Measurements from ENCODE around the gene IL17D.
"Not testable (repeated sequence)": the region's sequence is repeated elsewhere in the genome, so short reads cannot be mapped to it uniquely, and the experiment has no call there.

The IL17D gene

DNA sequence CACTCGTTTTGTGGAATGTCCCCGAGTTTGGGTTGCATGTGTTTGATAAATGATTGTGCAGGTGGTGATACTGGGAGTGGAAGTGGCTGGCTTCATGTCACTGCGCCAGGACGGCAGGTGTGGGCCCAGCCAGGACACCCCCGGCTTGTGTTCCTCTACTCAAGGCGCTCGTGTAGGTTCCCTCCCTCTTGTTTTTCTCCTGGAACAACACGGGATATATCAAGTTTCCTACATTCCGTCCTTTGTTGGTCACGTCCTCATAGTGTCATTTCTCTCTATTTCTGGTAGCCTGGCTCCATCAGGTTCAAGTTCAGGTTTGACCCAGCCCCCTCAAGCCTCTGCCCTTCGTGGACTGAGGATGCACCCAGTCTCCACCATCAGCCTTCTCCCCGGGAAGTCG lies 16.3 kb downstream of the IL17D start:
- DNase-seq (ENCODE audit: low read depth), result no peak

- DNase-seq (ENCODE audit: low read depth), result no peak
Observed at GRCh38 chr13:20720499-20720898, 17.0 kb downstream of the IL17D start.

DNA sequence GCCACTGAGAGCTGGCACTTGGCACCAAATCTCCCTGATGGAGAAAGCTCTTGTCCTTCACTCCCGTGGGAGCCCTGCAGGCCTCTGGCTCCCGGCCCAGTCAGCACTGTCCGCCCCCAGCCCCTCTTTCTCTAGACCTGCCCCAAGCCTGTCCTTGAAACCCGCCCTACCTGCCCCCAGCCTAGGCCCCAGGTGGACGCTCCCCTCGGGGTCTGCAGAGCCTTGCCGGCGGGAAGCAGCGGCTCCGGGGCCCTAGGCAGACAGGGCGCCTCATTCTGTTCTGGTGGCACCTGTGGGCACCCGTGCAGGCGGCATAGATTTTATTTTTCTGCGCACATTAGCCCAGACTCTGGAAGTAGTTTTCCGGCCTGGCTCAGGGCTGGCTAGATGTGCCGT lies 17.6 kb downstream of the IL17D start:
- no peak for DNase-seq (ENCODE audit: low read depth)

DNA sequence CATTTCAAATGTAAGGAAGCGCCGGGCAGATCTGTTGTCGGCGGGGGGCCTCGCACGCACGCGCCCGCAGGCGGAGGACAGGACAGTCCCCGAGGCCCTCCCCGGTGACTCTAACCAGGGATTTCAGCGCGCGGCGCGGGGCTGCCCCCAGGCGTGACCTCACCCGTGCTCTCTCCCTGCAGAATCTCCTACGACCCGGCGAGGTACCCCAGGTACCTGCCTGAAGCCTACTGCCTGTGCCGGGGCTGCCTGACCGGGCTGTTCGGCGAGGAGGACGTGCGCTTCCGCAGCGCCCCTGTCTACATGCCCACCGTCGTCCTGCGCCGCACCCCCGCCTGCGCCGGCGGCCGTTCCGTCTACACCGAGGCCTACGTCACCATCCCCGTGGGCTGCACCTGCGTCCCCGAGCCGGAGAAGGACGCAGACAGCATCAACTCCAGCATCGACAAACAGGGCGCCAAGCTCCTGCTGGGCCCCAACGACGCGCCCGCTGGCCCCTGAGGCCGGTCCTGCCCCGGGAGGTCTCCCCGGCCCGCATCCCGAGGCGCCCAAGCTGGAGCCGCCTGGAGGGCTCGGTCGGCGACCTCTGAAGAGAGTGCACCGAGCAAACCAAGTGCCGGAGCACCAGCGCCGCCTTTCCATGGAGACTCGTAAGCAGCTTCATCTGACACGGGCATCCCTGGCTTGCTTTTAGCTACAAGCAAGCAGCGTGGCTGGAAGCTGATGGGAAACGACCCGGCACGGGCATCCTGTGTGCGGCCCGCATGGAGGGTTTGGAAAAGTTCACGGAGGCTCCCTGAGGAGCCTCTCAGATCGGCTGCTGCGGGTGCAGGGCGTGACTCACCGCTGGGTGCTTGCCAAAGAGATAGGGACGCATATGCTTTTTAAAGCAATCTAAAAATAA lies 18.2 kb downstream of the IL17D start:
- no peak for DNase-seq (ENCODE audit: low read depth)

DNA sequence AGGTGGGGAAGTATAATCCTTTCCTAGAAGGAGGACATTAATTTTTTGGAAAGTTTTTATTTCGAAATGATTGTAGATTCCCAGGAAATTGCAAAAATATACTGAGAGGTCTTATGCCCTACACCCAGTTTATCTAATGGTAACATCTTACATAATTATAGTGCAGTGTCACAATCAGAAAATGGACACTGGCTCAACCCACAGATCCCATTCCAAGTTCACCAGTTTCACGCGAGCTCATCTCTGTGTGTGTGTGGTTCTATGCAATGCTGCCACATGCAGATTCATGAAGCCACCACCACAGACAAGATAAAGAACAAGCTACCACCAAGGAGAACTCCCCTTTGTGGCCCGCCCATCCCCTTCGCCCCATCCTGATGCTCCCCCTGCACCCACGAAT lies 24.4 kb downstream of the IL17D start:
- no peak for DNase-seq (ENCODE audit: low read depth)

GRCh38 chr13:20728579-20729311 lies 25.2 kb downstream of the IL17D start:
- DNase-seq (ENCODE audit: low read depth), result no peak

GRCh38 chr13:20729633-20730585 lies 26.4 kb downstream of the IL17D start:
- no peak for DNase-seq (ENCODE audit: low read depth)

DNA sequence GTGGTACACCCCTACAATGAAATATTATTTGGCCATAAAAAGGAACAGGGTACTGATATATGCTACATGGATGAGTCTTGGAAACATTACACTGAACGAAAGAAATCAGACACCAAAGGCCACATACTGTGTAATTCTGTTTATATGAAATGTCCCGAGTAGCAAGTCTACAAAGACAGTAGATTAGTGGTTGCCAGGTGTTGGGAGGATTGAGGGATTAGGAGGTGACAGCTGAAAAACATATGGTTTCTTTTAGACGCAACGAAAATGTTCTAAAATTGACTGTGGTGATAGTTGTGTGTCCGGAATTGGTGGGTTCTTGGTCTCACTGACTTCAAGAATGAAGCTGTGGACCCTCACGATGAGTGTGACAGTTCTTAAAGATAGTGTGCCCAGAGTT lies 35.1 kb downstream of the IL17D start:
- DNase-seq (ENCODE audit: low read depth), result no peak

DNA sequence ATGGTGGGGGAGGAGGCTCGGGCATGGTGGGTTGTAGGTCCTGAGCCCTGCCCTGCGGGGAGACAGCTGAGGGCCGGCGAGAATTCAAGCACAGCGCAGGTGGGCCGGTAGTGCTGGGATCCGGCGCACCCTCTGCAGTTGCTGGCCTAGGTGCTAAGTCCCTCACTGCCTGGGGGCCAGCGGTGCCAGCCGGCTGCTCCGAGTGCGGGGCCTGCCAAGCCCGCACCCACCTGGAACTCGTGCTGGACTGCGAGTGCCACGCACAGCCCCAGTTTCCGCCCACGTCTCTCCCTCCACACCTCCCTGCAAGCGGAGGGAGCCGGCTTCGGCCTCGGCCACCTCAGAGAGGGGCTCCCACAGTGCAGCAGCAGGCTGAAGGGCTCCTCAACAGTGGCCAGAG lies 36.5 kb downstream of the IL17D start:
- no peak for DNase-seq (ENCODE audit: low read depth)

DNA sequence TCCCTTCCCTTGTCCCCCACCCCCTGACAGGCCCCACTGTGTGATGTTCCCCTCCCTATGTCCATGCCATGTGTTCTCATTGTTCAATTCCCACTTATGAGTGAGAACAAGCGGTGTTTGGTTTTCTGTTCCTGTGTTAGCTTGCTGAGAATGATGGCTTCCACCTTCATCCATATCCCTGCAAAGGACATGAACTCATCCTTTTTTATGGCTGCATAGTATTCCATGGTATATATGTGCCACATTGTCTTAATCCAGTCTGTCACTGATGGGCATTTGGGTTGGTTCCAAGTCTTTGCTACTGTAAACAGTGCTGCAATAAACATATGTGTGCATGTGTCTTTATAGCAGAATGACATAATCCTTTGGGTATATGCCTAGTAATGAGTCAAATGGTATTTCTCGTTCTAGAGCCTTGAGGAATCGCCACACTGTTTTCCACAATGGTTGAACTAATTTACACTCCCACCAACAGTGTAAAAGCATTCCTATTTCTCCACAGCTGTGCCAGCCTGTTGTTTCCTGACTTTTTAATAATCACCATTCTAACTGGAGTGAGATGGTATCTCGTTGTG lies 40.4 kb downstream of the IL17D start:
- DNase-seq (ENCODE audit: low read depth), result not testable (repeated sequence)

GRCh38 chr13:20749377-20749776 lies 45.9 kb downstream of the IL17D start:
- no peak for DNase-seq (ENCODE audit: low read depth)

- DNase-seq (ENCODE audit: low read depth), result no peak
Observed at GRCh38 chr13:20754009-20754408, 50.5 kb downstream of the IL17D start.

- no peak for DNase-seq (ENCODE audit: low read depth)
Observed at GRCh38 chr13:20760872-20761271, 57.4 kb downstream of the IL17D start.

DNA sequence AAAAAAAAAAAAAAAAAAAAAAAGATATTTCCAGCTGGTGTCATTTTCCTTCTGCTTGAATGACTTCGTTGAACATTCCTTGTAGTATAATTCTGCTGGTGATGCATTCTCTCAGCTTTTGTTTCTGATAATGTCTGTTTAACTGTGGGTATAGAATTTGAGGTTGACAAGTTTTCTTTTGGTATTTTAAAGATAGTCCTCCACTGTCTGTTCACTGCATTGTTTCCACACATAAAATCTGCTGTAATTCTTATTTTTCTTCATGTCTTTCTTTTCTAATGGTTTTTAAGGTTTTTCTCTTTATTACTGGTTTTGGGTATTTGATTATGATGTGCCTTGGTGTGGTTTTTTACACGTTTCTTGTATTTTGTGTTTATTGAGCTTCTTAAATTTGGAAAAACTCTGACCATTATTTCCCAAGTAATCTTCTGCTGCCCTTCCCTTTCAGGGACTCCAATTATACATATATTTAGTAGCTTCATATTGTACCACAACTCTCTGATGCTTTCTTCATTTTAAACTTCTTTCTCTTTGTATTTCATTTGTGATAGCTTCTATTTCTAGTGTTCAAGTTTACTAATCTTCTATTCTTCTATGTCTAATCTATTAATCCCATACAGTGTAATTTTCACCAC lies 63.9 kb downstream of the IL17D start:
- no peak for DNase-seq (ENCODE audit: low read depth)

GRCh38 chr13:20769091-20769490 lies 65.6 kb downstream of the IL17D start:
- DNase-seq (ENCODE audit: low read depth), result no peak

- no peak for DNase-seq (ENCODE audit: low read depth)
Observed at GRCh38 chr13:20769834-20770233, 66.3 kb downstream of the IL17D start.

Measured in T follicular helper cell (primary cell).